Activated naive CD4-positive, alpha-beta T cell treated with anti-CD3 and anti-CD28 coated beads, Interleukin-2, amount 50 U/mL, for 16 hours (primary cell): ENCODE results near the gene SORCS2.

Experiments
- DNase-seq: peaks from one replicate; pipeline ENCODE4 v3.0.0-alpha.2; 2020

The SORCS2 gene

DNA sequence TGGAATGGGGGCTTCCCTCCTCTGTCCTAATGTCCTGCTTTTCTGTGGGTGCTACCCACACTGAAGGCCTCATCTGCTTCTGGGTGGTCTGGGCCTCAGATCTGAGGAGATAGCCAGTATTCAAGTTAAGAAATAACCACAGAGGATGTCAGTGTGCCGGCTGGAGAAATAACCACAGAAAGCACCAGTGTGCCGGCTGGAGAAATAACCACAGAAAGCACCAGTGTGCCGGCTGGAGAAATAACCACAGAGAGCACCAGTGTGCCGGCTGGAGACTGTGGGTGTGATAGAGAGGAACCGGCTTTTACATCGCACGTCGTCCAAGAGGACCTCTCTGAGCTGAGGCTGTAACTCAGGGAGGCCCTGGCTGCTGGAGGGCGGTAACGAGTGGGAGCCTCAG, 308.1 kb downstream of the SORCS2 start:
- DNase-seq = no peak

DNA sequence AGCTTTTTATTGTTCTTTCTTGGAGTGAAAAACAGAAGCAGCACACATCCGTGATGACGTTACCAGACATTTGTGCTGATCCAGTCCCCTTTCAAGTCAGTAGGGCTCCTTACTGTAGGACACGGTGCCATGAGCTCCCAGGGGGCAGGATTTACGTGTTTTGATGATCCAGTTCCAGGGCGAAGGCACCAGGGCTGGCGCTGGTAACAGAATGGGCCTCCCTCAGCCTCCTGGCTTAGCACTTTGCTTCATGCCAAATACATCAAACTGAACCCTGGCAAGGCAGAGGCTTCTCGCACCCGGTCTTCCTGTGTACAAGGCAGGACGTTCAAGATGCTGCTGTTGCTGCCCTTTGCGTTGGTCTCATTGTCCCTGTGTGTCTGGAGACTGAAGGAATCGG, 309.0 kb downstream of the SORCS2 start:
- DNase-seq = no peak

DNA sequence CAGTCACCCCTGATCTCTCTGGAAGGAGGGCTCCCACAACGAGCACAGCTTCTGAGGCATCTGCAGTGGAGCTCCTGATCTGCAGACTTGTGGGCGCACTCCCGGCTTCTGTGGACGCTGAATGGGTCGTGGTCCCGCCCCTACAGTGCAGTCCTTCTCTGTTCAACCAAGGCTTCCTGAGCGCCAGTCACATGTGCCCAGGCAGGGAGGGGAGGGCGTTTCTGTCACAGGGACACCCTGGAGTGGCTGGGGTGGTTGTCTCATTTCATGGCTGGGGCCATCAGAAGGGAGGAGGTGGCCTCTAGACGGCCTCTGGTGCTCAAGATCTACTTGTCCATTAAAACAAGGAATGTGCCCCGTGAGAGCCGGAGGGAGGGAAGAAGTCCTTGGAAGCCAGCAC, 309.5 kb downstream of the SORCS2 start:
- no peak for DNase-seq

DNA sequence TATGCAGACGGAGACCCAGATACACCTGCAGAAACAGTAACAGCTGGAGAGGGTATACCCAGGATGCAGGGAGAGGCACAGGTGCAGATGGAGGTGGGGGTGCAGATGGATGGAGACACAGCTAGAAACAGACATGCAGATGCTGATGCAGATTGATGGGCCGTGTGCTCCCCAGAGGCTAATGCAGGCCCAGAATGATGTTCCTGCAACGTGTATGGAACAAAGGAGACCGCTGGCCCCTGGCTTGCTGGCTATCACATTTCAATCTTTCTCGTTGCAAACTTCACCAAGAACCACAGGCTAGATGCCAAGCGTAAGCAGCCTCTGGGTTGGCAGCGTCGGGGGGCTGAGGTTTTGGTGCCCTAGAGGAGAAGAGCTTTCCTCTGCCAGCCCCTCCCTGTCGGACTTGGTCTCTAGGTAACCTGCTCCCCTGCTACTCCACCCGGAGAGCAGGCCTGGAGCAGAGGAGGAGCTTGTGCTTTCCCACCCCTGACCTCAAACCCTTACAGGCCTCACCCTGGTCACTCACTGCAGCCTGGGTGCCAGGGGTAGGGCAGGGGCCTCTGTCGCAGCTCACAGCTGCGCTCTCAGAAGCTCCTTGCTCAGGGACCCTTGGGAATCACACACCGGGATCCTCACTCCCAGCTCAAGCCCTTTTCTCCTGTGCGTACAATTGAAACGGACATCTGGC, 311.4 kb downstream of the SORCS2 start:
- DNase-seq = no peak

DNA sequence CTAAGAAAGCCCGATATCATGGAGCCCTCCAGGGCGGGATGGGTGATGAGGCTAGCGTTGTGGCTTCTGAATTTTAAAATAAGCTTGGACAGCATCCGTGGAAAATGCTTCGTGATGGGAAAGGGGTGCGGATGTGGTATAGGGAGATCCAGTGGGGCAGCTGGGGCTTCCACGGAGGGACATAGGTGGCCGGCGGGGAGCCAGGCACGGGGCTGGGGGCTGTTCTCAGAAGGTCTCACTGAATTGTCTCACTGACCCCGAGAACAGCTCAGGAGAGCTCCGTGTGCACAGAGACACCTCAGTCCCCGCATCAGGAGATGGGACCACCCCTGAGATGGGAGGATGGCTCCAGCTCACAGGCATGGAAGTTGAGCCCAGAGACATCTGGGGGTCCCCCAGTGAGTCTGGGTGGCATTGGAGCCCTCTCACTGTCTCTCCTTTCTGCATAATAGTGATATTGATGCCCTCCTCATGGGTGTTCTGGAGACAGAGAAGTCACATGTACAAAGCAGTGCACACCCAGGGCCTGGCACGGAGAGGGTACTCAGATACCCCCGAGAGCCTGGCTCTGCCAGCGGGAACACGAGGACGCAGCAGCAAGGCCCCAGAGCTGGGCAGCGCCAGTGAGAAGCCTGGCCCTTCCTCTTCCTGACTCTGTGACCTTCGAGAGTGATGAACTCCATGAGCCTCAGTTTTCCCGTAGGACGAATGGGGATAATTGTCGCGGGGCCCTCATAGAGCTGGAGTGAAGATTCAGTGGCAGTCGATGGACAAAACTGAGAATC, 313.0 kb downstream of the SORCS2 start:
- DNase-seq = no peak

DNA sequence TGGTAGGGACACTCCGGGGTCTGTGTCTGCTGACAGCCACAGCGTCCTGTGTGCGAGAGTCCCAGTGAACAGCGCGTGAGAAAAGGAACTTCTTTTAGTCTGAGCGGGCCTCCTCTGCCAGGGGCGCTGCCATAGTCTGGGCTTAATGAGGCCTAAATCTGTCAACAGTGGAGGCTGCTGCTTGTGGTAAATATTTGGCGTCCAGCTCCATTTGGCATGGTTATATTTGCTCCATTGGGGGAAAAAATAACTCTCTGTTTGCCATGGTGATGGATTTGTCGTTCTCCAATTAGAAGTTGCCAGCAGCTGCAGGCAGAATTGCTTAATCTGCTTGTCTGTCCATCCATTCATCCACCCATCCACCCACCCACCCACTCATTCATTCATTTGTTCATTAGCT, 313.8 kb downstream of the SORCS2 start:
- DNase-seq = no peak

DNA sequence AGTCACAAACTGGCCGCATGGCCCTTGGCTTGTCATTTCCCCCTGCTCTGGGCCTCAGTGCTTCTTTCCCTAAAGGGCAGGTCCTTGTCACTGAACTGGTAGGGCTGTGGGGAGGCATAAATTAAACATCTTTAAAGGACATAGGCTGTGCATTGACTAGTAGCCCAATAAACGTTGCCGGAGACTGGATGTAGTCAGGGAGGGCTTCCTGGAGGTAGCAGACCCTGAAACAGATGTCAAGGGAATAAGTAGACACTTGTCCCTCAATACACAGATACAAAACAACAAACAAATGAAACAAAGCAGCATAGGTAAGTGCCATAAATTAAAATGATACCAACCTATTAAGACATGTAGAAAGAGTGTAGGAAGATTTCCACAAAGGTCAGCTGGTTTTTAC, 314.2 kb downstream of the SORCS2 start:
- DNase-seq = no peak

DNA sequence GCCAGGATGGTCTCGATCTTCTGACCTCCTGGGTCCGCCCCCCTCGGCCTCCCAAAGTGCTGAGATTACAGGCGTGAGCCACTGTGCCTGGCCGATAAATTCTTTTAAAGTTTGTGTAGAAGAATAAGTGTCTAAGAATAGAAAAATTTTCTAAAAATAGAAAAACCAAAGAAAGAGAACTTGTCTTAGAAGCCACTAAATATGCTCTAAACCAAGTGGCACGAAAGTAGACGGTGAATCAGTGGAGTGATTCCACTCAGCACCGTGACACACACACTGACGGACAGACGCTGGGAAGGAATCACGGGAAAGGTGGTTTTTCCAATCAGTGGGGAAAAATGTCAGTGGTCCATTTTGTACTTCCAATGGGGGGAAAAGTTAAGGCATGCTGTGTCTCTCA, 315.0 kb downstream of the SORCS2 start:
- DNase-seq = no peak

DNA sequence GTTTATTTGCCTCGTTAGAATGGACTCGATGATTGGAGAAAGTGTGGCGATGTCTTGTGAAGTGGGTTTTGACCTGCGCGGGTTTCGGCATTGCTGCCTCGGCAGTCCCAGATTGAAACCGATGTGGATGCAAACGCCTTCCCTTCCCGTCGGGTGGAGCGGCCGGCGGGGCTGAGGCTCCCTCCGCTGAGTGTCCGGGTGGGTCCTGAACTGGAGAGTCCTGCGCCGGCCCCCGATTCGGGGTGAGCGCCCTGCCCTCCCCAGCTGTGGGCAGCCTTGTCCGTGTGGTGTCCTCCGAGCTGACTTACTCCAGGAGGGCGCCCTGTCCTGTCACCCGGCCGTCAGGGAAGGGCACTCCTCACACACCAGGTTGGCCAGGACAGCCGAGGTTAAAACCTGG, 317.7 kb downstream of the SORCS2 start:
- no peak for DNase-seq

DNA sequence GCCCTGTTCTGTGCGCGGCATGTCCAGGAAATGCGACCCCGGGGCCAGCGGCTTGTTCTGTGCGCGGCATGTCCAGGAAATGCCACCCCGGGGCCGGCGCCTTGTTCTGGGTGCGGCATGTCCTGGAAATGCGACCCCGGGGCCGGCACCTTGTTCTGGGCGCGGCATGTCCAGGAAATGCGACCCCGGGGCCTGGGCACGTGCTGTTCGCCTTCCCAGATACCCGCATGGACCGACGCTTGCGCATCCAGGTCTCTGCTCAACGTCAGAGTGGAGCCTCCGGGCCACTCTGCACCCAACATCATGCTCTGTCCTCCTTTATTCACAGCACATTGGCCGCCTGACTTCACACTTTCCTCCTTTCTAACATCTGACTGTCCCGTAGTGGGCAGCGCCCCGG, 318.2 kb downstream of the SORCS2 start:
- no peak for DNase-seq

DNA sequence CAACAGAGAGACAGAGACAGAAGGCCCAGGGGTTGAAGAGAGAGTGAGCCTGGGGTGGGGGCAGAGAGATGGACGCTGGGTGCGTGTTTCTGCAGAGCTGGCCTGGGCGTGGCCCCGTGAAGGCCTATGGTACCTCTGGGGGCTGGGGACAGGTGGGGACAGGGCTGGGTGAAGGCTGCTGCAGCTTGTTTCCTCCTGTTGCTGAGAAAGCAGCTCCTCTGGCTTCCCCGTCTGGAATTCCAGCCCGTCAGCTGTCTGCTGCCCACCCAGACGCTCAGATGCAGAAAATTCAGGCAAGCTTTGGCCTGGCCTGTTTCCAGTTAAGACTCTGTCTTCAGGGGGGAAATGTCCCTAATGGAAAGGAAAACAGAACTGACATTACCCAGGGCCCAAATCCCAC, 319.2 kb downstream of the SORCS2 start:
- no peak for DNase-seq

DNA sequence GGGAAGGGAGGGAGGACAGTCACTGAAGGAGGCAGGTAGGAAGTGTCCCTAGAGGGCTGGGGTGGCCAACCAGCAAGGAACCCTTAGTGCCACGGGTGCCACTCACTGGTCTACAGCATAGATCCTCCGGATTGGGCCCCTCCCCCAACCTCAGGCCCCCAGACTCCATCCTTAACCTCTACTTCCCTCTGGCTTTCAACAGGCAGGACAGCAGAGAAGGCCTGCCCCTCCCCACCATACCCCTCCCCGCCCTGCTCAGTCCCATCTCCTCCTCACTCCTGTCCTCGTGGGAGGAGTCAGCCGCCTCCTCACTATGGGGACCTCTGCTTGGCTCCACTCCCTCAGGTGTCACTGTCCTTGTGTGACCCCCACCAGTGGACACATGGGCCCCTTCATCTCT, 320.1 kb downstream of the SORCS2 start:
- no peak for DNase-seq

DNA sequence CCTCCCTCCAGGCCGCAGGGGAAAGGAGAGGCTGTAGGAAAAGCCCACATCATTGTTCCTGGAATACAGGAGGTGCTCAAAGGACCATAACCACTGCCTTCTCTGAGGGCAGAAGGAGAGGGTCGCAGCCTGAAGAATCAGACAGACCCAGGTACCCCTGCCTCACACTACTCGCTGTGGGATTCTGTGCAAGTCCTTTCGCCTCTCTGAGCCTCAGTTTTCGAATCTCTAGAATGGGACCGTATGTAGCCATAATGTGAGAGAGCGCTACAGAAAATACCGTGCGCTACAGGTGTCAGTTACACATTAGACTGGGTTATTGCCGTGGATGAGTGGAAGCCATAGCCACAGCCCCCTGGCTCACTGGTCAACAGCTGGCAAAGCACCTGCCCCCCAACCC, 320.6 kb downstream of the SORCS2 start:
- DNase-seq = no peak

DNA sequence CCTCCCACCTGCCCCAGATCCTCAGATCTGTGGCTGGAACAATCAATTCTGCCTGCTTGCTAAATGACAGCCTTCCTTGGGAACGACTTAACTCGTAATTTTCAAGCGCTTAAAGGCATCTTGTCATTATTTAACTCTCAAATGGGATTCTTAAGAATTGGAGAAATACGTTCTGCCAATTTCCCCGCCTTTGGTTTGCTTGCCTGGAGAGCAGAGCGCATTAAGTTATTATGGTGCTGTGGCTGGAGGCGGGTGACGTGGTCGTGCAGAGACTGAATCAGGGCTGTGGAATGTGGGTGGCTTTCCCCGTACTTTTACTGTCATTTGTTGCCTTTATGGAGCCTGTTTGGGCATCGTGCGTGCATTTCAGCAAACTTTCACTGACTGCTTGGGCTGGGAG, 321.3 kb downstream of the SORCS2 start:
- no peak for DNase-seq

DNA sequence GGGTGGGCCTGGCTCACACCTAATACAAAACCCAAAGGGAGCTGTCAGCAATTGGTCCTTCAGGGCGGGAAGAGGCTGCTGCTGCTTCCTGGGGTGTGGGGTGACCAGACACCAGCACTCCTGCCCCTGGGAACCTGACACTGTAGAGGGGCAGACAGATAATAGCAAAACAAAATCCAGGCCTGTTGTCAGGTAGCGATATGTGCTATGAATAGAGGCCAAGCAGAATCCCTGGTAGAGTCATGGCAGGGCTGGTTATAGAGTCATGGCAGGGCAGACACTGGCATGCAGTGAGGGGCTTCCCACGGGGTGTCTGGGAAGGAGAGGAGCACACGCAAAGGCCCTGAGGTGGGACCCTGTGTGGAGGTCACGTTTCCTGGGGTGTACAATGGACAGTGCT, 321.9 kb downstream of the SORCS2 start:
- DNase-seq = no peak

DNA sequence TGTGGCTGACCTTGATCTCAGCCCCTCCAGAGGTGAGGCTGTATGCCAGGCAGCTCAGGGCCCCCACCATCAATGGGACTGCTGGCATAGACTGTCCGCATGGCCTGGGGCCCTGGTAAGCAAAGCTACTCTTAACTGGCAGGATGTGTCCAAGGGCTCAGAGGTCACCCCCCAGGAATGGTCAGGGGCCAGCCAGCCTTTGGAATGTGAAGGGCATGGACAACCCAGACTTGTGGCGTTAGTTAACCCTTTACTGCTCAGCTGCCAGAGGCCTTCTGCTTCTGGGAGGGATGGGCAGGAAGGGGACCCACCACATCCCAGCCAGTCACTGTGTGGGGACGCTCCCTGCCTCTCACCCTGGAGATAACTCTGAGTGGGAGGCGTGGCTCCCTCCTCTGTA, 322.5 kb downstream of the SORCS2 start:
- no peak for DNase-seq

DNA sequence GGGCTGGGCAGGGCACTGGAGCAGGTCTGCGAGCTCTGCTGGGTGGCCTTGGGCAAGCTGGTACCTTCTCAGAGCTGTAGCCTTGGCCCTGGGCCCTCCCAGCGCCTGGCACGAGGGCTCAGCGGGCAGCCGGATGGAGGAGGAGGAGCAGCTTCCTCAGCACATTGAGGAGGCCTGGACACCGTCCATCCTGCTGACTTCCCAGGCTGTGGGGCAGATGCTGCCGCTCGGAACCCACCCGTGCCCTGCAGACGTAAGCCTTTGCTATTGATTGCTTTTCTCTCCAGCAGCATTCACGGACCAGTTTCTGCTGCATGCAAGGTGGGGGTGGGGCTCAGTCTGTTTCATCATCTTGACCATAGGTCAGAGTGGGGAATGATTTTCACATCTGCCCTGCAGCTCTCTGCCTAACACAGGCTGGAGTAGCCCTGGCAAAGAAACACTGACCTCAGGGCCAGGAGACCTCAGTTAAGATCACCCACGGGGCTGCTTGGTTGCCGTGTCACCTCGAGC, 323.1 kb downstream of the SORCS2 start:
- no peak for DNase-seq

DNA sequence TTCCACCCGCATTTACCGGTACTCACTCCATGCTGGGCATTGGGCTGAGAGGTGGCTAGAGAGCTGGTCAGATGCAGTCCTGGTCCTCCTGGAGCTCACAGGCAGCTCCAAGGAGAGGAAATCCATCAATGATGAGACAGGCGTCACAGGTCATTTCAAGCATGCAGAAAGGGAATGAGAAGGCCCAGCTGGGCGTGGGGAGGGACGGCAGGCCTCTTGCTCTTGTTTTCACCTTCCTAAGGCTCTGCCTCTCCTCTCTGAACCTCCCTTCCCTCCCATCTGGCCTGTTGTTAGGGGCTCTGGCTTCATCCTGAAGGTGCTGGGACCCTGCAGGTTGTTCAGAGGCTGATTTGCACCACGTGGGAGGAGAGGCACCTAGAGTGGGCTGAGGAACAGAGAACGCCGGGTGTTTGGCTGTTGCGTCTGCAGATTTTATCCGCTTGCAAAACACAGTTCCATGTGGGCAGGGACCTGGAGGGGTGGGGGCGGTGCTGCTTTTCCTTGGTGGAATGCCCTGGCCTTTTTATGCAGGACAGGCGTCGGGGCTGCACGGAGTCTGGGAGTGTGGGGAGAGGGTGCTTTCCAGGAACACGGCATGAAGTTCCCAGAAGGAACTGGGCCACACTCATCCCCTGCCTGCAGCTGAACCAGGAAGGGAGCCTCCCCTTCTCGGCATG, 323.9 kb downstream of the SORCS2 start:
- no peak for DNase-seq

DNA sequence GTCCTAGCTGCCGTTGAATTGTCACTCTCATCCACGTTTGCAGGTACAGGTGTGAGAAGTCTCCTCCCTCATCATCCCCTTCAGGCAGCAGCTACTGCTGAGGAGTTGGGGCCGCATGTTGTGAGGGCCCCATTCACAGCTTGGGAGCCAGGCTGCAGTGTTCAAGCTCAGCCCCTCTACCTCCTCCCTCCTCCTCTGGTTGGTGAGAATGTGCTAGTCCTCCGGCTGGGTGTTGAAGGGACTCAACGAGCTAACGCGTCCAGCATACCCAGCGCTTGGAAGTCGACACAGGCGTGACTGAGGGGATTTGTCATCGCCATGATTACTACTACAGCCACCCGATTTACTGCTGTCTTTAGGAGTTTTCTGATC, 324.4 kb downstream of the SORCS2 start:
- DNase-seq = no peak

DNA sequence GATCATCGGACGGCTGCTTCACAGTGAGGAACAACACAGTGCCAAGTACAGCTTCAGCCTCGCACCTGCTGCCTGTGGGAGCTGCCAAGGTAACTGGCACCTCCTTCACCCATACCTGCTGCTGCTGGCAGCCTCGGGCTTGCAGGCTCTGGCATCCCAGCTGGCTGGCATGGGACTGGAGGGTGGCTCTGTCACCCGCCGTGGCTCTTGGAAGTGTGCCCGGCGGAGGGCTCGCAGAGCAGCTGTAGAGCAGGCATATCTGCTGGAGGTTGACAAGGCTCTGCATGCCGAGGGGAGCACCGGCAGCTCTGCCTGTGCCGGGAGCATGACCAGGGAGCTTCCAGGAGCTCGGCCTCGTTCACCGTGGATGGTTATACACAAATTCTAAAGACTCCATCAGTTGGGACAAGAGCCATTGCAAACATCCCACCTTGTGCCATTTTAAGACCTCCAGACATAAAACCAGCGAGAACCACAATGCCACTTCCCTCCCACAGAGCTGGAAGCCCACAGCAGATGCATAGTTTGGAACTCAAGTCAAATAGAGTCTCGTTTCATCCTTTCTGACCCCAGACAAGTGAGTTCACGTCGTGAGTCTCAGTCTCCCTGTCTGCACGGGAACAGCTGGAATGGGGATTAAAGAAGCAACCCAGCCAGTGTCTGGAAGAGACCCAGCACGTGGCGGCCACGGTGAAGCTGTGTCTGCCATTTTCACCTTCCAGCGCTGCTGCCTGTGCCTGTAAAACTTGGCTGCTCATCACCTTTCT, 326.7 kb downstream of the SORCS2 start:
- no peak for DNase-seq

DNA sequence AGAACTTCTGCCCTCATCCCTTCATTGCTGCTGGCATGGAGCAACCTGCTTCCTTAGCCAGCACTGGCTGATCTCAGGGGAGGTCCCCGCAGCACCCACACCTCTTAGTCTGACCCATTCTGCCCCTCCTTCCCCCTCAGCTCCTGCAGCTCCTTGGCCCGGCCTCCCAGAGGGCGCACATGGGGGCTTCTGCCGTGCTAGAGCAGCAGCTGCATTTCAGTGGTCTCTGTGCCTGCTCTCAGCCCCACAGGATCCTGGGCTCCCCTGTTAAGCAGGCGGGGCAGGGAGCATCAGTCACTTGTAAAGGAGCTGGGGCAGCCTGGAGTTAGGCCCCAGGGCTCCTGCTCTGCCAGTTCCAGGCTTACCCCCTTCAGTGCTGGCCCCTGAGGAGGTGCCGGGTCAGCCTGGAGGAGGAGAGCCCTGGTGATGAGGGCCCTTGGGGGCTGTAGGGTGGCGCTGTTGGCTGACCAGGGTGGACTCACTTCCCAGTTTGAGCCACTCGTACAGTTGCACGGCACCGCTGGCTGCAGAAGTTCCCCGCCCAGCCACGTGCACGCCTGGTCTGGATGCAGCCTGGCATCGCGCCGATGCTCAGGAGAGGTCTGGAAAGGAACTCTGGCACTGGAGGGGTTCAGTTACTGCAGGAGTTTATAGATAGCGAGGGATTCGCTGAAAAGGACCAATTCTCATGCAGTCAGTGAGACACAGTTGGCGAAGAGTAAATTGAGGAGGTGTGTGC, 327.5 kb downstream of the SORCS2 start:
- DNase-seq = no peak

DNA sequence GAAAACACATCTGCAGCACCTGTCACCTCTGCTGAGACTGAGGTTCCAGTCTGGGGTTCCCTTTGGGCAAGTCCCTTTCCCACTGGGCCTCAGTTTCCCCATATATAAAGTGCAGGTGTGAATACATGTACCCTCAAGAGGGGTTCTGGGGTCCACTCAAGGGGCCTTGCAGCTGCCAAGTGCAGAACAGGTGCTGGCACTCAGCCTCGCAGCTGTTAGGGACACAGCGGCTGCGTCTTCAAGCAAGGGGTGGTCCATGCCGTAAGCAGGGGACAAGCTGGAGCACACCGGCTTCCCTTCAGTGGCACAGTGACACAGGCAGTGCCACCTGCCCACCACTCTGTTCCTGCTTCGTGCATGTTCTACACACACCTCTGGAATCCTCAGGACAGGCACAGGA, 329.3 kb downstream of the SORCS2 start:
- DNase-seq = no peak
